ENCODE data around the gene AGO4.
A peak's percentile ranks its signal among the peaks of the same experiment; 100 is the strongest.
"Not testable (repeated sequence)": the region's sequence is repeated elsewhere in the genome, so short reads cannot be mapped to it uniquely, and the experiment has no call there.

The AGO4 gene

DNA sequence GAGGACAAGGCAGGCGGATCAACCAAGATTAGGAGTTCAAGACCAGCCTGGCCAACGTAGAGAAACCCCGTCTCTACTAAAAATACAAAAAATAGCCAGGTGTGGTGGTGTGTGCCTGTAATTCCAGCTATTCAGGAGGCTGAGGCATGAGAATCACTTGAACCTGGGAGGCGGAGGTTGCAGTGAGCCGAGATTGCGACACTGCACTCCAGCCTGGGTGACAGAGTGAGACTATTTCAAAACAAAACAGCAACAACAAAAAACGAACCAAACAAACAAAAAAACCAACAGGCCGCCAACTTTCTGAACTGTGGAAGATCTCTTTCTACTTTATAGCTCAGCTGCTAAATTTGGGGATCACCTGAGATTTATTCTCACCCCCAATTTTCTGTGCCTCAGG lies 23.5 kb upstream of the AGO4 start:
- H3K9ac ChIP-seq (ENCODE audit: low read length in 2 of 2); H3K27me3 ChIP-seq (ENCODE audit: control insufficient read depth in 1 of 2, insufficient read depth in 2 of 2, low read length in 2 of 2); H3K27ac ChIP-seq (ENCODE audit: low read length); H3K9me3 ChIP-seq (ENCODE audit: control insufficient read depth in 2 of 2, low read length in 2 of 2); H3K36me3 ChIP-seq (ENCODE audit: control insufficient read depth in 2 of 2, insufficient read depth in 2 of 2, low read length in 2 of 2); H3K4me3 ChIP-seq (ENCODE audit: low read length in 2 of 2); H3K4me1 ChIP-seq (ENCODE audit: control insufficient read depth, insufficient read depth, low read length): not testable (repeated sequence)

DNA sequence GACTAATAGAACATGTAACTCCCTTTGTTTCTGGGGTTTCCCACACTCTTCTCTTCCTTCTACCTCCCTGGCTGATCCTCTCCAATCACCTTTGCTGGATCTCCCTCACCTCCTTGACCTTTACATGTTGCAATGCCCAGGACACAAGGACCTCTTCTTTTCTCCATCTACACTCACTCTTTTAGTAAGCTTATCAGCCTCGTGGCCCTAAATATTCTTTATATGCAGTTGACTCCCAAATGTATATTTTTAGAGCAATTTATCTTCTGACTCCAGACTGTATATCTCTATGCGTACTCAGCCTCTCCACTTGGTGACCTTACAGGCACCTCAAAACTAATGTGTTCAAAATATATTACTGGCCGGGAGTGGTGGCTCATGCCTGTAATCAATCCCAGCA lies 19.7 kb upstream of the AGO4 start:
- Histone ChIP-seq H3K27me3 (ENCODE audit: control insufficient read depth in 1 of 2, insufficient read depth in 2 of 2, low read length in 2 of 2) (no peaks in the 10 kb centered on the region), H3K9ac (ENCODE audit: low read length in 2 of 2) (no peak overlapping the region), H3K36me3 (ENCODE audit: control insufficient read depth in 2 of 2, insufficient read depth in 2 of 2, low read length in 2 of 2) (no peaks in the 10 kb centered on the region), H3K4me1 (ENCODE audit: control insufficient read depth, insufficient read depth, low read length) (no peaks in the 10 kb centered on the region), H3K4me3 (ENCODE audit: low read length in 2 of 2) (no peak overlapping the region), H3K27ac (ENCODE audit: low read length) (no peak overlapping the region), H3K9me3 (ENCODE audit: control insufficient read depth in 2 of 2, low read length in 2 of 2) (no peaks in the 10 kb centered on the region)

DNA sequence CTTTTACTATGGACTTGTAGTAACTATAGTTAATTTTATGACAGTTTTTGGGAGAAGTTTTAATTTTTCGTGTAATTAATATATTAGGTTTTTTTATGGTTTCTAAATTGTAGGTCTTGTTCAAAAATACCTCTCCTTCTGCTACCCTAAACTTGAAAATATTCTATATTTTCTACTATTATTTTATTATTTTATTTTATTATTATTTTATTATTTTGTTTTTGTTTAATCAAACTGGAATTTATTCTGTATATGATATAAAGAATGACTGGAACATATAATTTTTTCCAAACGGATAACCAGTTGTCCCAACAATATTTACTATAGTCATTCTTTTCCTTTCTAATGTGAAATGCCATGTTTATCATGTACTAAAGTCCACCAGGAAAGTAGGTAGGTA lies 17.1 kb upstream of the AGO4 start:
- Histone ChIP-seq H3K4me1 (ENCODE audit: control insufficient read depth, insufficient read depth, low read length) (no peaks in the 10 kb centered on the region), H3K27ac (ENCODE audit: low read length) (no peak overlapping the region), H3K9me3 (ENCODE audit: control insufficient read depth in 2 of 2, low read length in 2 of 2) (no peaks in the 10 kb centered on the region), H3K27me3 (ENCODE audit: control insufficient read depth in 1 of 2, insufficient read depth in 2 of 2, low read length in 2 of 2) (no peaks in the 10 kb centered on the region), H3K4me3 (ENCODE audit: low read length in 2 of 2) (no peak overlapping the region), H3K36me3 (ENCODE audit: control insufficient read depth in 2 of 2, insufficient read depth in 2 of 2, low read length in 2 of 2) (no peaks in the 10 kb centered on the region), H3K9ac (ENCODE audit: low read length in 2 of 2) (no peak overlapping the region)

DNA sequence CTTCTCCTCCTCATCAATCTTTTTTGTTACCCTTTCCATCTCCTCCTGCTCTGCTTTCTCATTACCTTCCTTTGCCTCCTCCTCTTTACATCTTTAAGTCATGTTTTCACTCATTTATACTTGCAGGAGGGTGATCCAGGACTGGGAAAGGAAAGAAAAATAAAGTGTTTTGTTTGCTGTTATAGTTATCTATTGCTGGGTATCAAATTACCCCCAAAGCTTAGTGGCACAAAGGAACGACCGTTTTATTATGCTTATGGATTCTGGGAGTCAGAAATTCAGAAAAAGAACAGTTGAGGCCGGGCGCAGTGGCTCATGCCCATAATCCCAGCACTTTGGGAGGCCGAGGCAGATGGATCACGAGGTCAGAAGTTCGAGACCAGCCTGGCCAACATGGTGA lies 12.5 kb upstream of the AGO4 start:
- no peaks in the 10 kb centered on the region for H3K9me3 ChIP-seq (ENCODE audit: control insufficient read depth in 2 of 2, low read length in 2 of 2)
- H3K27me3 ChIP-seq (ENCODE audit: control insufficient read depth in 1 of 2, insufficient read depth in 2 of 2, low read length in 2 of 2) = no peaks in the 10 kb centered on the region
- no peak overlapping the region for H3K4me3 ChIP-seq (ENCODE audit: low read length in 2 of 2)
- no peaks in the 10 kb centered on the region for H3K36me3 ChIP-seq (ENCODE audit: control insufficient read depth in 2 of 2, insufficient read depth in 2 of 2, low read length in 2 of 2)
- H3K4me1 ChIP-seq (ENCODE audit: control insufficient read depth, insufficient read depth, low read length) = no peaks in the 10 kb centered on the region
- H3K9ac ChIP-seq (ENCODE audit: low read length in 2 of 2) = no peak overlapping the region
- H3K27ac ChIP-seq (ENCODE audit: low read length) = no peak overlapping the region

DNA sequence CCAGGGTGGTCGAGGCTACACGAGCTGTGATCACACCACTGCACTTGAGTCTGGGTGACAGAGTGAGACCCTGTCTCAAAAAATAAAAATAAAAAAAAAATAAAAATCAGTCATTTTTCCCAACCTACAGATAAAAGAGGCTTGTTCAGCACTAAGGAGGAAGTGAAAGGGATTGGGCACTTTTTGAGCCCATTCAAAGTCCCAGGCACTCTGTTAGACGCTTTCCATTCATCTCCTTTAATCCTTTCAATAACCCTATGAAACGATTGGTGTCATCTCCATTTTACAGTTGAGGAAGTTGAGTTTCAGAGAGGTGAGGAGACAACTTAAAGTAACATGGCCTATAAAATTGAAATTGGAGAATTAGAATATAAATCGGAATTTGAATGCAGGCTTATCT lies 10.4 kb upstream of the AGO4 start:
- H3K9me3 ChIP-seq (ENCODE audit: control insufficient read depth in 2 of 2, low read length in 2 of 2) = no peaks in the 10 kb centered on the region
- no peaks in the 10 kb centered on the region for H3K4me1 ChIP-seq (ENCODE audit: control insufficient read depth, insufficient read depth, low read length)
- H3K4me3 ChIP-seq (ENCODE audit: low read length in 2 of 2) = no peak overlapping the region
- no peak overlapping the region for H3K27ac ChIP-seq (ENCODE audit: low read length)
- H3K27me3 ChIP-seq (ENCODE audit: control insufficient read depth in 1 of 2, insufficient read depth in 2 of 2, low read length in 2 of 2) = no peaks in the 10 kb centered on the region
- no peaks in the 10 kb centered on the region for H3K36me3 ChIP-seq (ENCODE audit: control insufficient read depth in 2 of 2, insufficient read depth in 2 of 2, low read length in 2 of 2)
- no peak overlapping the region for H3K9ac ChIP-seq (ENCODE audit: low read length in 2 of 2)

DNA sequence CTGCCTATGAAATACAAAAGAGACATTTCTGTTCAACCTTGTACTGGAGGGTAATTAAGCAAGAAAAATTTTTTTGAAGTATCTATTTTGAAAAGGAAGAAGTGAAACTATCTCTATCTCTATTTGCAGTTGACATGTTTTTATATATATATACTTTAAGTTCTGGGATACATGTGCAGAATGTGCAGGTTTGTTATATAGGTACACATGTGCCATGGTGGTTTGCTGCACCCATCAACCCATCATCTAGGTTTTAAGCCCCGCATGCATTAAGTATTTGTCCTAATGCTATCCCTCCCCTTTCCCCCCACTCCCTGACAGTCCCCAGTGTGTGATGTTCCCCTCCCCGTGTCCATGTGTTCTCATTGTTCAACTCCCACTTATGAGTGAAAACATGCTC lies 9.8 kb upstream of the AGO4 start:
- not testable (repeated sequence) for H3K27me3 ChIP-seq (ENCODE audit: control insufficient read depth in 1 of 2, insufficient read depth in 2 of 2, low read length in 2 of 2); H3K4me1 ChIP-seq (ENCODE audit: control insufficient read depth, insufficient read depth, low read length); H3K27ac ChIP-seq (ENCODE audit: low read length); H3K9me3 ChIP-seq (ENCODE audit: control insufficient read depth in 2 of 2, low read length in 2 of 2); H3K9ac ChIP-seq (ENCODE audit: low read length in 2 of 2); H3K36me3 ChIP-seq (ENCODE audit: control insufficient read depth in 2 of 2, insufficient read depth in 2 of 2, low read length in 2 of 2); H3K4me3 ChIP-seq (ENCODE audit: low read length in 2 of 2)

DNA sequence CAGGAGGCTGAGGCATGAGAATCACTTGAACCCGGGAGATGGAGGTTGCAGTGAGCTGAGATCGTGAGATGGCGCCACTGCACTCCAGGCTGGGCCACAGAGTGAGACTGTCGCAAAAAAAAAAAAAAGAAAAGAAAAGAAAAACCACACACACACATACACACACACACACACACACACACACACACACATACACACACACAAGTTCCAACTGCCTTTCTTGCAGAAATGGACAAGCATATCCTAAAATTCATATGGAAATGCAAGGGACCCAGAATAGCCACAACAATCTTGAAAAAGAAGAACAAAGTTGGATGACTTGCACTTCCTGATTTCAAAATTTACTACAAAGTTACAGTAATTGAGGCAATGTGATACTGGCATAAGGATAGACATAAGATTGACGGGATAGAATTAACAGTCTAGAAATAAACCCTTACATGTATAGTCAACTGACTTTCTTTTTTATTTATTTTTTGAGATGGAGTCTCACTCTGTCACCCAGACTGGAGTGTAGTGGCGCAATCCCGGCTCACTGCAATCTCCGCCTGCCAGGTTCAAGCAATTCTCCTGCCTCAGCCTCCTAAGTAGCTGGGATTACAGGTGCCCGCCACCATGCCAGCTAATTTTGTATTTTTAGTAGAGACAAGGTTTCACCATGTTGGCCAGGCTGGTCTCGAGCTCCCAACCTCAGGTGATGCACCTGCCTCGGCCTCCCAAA lies 7.5 kb upstream of the AGO4 start:
- H3K4me3 ChIP-seq (ENCODE audit: low read length in 2 of 2); H3K9ac ChIP-seq (ENCODE audit: low read length in 2 of 2); H3K9me3 ChIP-seq (ENCODE audit: control insufficient read depth in 2 of 2, low read length in 2 of 2); H3K27ac ChIP-seq (ENCODE audit: low read length); H3K4me1 ChIP-seq (ENCODE audit: control insufficient read depth, insufficient read depth, low read length); H3K36me3 ChIP-seq (ENCODE audit: control insufficient read depth in 2 of 2, insufficient read depth in 2 of 2, low read length in 2 of 2); H3K27me3 ChIP-seq (ENCODE audit: control insufficient read depth in 1 of 2, insufficient read depth in 2 of 2, low read length in 2 of 2): not testable (repeated sequence)

DNA sequence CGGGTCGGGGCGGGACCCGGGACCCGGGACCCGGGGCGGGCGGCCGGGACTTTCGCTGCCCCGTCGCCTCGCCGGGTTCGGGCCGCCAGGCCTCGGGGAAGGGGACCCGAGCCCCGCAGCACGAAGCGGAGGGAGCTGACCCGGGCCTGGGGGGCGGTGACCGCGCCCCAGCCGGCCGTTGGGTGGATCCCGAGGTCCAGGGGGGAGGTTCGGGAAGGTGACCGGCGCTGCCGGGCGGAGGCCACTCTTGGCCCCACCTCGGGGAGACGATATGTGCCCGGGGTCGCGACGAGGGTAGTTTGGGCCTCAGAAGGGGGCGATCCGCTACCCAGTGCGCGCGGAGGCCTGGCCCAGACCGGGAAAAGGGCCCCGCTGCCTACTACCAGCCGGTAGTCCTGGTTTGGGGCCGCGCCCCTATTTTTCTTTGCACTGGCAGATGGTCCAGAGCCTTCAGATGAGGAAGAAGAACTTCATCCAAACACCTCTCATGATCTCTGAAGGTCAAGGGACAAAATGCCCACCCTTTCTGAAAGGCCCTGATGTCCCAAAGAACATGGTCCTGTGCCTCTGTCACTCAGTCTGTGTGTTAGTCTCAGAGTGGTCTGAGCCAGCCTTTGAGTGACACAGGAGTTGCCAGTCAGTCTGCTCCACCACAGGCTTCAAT lies 766 bp downstream of the AGO4 start:
- Histone ChIP-seq H3K4me1 (ENCODE audit: control insufficient read depth, insufficient read depth, low read length) (peaks cover 15% of the 10 kb centered on the region), H3K4me3 (ENCODE audit: low read length in 2 of 2) (peak overlapping the region; percentile 67 to 83), H3K27me3 (ENCODE audit: control insufficient read depth in 1 of 2, insufficient read depth in 2 of 2, low read length in 2 of 2) (no peaks in the 10 kb centered on the region), H3K9me3 (ENCODE audit: control insufficient read depth in 2 of 2, low read length in 2 of 2) (no peaks in the 10 kb centered on the region), H3K36me3 (ENCODE audit: control insufficient read depth in 2 of 2, insufficient read depth in 2 of 2, low read length in 2 of 2) (no peaks in the 10 kb centered on the region), H3K27ac (ENCODE audit: low read length) (peak overlapping the region; percentile 76), H3K9ac (ENCODE audit: low read length in 2 of 2) (peak overlapping the region; percentile 80 to 85)

DNA sequence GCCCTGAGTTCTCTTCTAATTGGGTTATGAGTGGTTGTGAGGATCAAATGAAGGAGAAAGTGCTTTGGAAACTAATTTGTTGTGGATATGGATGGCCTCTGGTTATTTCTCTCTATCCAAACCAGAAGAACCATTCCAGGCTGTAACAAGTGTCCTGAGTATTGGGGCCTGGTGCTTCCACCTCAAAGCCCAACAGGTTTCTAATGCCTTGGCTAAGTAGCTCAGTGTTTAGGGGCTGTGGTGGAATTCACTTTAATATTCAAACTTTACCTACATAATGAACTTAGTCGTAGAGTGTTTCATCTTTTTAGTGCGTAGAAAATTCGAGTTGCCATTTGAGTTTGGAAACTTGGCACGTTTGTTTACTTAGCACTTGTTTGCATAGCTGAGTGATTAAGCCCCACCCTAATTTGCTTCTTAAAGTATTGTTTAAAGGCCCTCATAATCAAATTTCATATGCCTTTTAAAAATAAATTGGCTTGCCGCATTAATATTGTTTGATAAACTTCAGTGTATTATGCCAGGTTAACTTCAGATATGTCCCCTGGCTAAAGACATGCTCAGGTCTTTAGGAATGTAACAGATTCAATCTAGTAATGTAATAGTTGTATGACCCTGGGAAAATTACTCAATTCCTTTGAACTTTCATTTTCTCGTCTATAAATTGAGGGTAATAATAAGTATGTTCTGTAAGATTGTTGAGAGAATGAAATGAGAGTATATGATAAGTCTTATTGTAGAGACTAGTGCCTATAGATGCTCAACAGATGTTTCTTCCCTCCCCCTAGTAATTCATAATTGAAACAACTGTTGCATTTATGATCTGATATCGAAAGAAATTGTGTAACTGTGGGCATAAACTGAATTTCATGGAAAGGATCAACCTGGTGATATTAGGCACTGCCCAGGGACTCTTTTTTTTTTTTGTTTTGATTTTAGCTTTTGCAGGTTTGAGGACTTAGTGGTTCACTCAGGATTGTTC lies 1.6 kb downstream of the AGO4 start:
- Histone ChIP-seq H3K36me3 (ENCODE audit: control insufficient read depth in 2 of 2, insufficient read depth in 2 of 2, low read length in 2 of 2) (no peaks in the 10 kb centered on the region), H3K4me1 (ENCODE audit: control insufficient read depth, insufficient read depth, low read length) (peaks cover 15% of the 10 kb centered on the region), H3K27ac (ENCODE audit: low read length) (peak overlapping the region; percentile 76), H3K4me3 (ENCODE audit: low read length in 2 of 2) (peak overlapping the region; percentile 67 to 83), H3K27me3 (ENCODE audit: control insufficient read depth in 1 of 2, insufficient read depth in 2 of 2, low read length in 2 of 2) (no peaks in the 10 kb centered on the region), H3K9ac (ENCODE audit: low read length in 2 of 2) (peak overlapping the region; percentile 80 to 85), H3K9me3 (ENCODE audit: control insufficient read depth in 2 of 2, low read length in 2 of 2) (no peaks in the 10 kb centered on the region)

DNA sequence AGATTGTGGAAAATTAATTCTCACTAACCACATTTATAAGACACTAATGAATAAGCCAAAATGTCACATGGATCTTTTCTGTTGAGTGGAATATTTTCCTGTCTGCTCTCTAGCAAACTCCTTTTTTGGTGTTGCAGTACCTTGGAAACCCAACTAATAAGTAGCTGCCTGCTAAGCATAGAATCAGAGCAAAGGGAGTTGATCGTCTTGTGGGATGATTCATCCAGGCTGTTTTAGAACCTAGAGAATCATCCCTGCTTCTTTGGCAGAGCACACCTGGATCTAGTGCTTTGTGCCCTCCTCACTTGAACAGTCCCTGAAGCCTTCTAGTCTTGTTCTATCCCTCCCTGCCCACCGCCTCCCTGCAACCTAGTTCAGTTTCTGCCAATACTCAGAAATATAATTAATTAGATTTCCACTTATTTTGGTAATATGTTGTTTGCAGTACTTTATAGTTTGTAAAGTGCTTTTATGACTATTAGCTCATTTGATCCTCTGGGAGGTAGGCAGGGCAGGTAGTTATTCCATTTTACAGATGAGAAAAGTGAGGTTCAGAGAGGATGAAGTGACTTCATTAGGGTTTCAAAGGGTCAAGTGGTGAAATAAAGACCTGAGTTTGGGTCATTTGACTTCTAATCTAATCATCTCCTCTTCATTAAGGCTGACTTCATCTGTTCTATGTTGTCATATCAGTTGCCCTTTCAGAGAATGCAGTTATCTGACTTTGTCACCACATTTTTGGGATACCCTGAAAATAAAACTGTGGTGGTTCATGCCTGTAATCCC lies 2.5 kb downstream of the AGO4 start:
- Histone ChIP-seq H3K36me3 (ENCODE audit: control insufficient read depth in 2 of 2, insufficient read depth in 2 of 2, low read length in 2 of 2) (no peaks in the 10 kb centered on the region), H3K4me3 (ENCODE audit: low read length in 2 of 2) (peak overlapping the region; percentile 67 to 83), H3K9ac (ENCODE audit: low read length in 2 of 2) (peak overlapping the region in 1 of 2 donors; percentile 37), H3K9me3 (ENCODE audit: control insufficient read depth in 2 of 2, low read length in 2 of 2) (no peaks in the 10 kb centered on the region), H3K27ac (ENCODE audit: low read length) (peak overlapping the region; percentile 3), H3K4me1 (ENCODE audit: control insufficient read depth, insufficient read depth, low read length) (peaks cover 15% of the 10 kb centered on the region), H3K27me3 (ENCODE audit: control insufficient read depth in 1 of 2, insufficient read depth in 2 of 2, low read length in 2 of 2) (no peaks in the 10 kb centered on the region)

Data from stomach smooth muscle (tissue), 2 donors.